Activated CD4-positive, CD25-positive, alpha-beta regulatory T cell (primary cell): Measurements from ENCODE around the gene SPAG7.

ENCODE experiments used
- DNase-seq, 4 experiments: peaks; one replicate each; lab custom pipeline; 2025; lab: John Stamatoyannopoulos, UW

SPAG7 gene

DNA sequence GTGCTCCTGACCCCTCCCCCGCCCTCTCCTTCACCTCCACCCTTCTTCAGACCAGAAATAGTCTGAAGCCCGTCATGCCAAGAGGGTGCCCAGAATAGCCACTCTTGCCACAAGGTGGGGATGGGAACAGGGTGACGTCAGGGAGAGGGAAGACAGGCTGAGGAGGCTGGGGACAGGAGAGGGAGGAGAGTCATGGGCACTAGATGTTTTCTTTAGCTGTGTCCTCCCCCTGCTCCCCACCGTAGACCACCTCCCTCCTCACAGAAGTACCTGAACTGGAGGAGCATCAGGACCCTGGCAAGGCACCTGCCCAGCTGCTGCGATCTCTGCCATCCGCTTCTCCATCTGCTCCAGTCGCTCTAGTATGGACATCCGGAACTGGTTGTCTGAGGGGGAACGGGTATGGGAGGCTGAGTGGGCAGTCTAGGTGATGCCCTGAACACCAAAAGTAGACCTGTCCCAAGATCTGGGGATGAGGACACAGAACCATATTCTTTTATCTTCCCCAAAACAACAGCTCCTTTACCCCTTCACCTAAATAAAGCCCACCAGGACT lies 6.6 kb upstream of the SPAG7 start:
- DNase-seq, result no peak

- no peak for DNase-seq
Measured at GRCh38 chr17:4973256-4974114, 5.9 kb upstream of the SPAG7 start.

GRCh38 chr17:4972752-4973151 lies 5.1 kb upstream of the SPAG7 start:
- no peak for DNase-seq

- DNase-seq, result no peak
Measured at GRCh38 chr17:4972322-4972721, 4.7 kb upstream of the SPAG7 start.

DNA sequence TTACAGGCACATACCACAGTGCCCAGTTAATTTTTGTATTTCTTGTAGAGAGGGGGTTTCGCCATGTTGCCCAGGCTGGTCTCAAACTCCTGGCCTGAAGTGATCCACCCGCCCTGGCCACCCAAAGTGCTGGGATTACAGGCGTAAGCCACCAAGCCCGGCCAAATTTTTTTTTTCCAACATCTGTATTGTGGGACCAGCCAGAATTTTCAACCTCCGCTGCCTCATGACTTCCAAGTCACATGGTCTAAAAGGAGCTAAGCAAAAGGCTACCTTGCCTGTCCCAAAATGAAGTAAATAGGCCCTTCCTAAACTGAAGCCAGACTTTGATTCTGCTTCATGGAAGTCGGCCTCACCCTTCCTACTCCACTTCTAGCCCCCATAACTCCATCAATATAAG lies 4.2 kb upstream of the SPAG7 start:
- DNase-seq, result no peak

GRCh38 chr17:4970273-4970672 lies 2.7 kb upstream of the SPAG7 start:
- DNase-seq, result no peak

DNA sequence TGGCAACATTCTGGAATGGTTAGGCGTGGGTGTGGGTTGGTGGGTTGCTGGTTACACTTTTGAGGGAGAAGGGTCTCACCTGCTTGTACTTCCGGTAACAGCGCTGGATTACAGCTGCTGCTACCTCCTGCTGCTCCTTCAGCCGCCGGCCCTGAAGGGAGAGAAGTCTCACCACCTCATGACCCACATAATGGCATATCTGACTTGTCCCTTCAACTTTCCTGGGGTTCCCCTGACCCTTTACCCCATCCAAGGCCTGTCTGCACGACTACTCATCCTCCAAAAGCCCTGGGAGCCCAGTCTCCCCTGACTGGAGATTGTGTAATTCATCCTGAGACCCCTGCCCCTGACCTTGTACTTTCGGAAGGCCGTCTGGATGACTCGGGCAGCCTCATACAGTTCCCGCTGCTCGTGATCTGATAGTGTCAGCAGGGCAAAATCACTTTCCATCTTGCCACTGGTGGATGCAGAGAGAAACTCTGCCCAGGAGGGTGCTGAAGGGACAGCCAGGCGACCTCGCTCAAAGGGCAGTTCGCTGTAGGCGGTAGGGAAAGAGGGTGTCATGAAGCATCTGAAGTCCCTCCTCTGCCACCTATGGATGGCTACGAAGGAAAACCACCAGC lies 2.0 kb upstream of the SPAG7 start:
- DNase-seq, result no peak

DNA sequence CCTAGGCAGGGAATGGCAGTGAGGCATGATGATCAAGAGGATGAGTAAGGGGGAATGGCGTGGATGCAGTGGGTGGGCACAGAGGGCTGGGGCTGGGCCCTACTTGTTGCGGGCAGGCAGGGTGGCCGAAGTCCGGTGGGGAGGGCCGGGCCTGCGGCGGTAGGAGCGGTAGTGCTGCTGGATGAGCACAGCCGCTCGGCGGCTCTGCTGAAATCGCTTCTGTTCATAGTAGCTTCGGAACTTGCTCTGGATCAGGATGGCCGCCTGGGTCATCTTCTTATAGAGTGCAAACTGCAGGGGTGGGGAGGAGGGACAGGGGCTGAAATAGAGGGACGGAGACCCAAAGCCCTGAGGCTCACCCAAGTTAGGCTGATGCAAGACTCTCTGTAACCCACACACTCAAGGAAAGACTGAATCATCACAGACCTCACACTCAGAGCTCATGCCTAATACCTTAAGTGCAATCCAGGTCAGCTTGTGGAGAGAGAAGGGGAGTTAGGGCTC lies 1.5 kb upstream of the SPAG7 start:
- DNase-seq, result no peak

DNA sequence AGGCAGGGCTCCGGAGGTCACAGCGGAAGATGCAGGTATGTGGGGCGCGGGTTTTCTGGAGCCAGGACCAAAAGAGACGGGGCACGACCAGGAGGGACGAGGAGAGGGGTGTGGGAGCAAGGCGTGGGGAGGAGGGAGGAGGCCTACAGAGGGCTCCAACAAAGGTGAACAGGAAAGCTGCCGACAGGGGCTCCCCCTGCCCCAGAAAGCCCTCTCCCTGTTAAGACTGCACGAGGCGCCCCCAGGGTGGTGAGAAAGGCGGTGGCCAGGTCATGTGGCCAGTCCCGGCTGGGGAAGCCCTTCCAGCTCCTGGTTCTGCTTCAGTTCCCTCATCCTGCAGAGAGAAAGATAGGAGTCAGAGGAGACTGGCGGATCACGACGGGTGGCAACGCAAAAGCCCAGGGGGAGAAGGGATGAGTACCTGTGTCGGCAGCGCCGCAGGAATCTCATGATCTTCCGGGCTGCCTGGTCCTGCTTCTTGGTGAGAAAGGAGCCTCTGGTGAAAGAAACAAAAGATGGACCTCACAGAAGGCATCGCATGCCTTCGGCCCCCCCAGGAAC lies 949 bp upstream of the SPAG7 start:
- DNase-seq, result no peak

DNA sequence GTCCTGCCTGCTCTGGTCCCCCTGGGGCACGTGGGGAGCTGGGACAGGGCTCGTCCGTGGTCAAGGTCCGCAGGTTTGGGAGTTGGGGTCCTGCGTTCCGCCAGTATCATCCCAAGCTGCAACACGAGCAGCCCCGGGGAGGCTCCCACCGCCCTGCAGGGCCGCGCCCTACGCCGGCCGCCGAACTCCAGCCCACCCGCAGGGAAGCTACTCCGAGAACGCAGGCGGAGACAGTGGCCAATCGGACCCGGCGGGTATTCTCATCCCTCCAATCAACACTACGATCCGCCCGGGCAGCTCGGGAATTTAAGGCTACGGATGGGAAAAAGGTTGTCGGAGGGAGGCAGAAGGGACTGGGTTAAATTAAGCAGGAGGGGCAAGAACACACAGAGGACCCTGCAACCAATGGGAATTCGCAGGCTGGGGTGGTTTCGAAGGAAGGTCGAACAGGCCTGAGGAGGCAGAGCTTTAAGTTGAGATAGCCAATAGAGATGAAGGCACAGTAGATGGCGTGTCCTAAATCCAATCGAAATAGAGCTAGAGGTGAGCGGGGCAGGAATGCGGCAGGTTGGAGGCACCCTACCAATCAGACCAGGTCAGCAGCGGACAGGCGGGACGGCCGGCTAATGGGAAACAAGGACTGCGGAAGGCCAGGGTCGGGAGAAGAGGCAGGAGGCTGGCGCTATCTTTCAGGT lies 626 bp downstream of the SPAG7 start:
- peak; percentile 82 to 89 (median 84) for DNase-seq

DNA sequence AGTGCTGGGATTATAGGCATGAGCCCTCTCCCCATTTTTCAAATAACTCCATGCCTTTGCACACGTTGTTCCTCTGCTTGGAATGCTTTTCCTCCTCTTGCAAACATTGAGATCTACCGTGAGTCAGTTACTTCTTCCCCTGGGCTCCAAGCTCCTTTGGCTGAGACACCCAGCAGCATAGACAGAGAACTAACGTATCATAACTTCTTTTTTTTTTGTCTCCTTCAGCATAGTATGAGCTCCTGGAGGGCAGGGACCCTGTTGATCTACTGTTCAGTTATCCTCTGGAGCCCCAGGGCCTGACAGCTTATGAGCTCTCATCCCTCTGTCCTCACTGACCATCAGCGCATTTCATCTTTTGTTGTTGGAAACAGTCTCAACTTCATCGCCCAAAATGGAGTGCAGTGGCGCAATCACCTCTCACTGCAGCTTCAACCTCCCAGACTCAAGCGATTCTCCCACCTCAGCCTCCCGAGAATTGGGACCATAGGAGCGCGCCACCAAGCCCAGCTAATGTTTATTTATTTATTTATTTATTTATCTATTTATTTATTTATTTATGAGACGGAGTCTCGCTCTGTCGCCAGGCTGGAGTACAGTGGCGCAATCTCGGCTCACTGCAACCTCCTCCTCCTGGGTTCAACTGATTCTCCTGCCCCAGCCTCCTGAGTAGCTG lies 2.2 kb downstream of the SPAG7 start:
- DNase-seq, result no peak

GRCh38 chr17:4960279-4960922 lies 7.2 kb downstream of the SPAG7 start:
- no peak for DNase-seq

DNA sequence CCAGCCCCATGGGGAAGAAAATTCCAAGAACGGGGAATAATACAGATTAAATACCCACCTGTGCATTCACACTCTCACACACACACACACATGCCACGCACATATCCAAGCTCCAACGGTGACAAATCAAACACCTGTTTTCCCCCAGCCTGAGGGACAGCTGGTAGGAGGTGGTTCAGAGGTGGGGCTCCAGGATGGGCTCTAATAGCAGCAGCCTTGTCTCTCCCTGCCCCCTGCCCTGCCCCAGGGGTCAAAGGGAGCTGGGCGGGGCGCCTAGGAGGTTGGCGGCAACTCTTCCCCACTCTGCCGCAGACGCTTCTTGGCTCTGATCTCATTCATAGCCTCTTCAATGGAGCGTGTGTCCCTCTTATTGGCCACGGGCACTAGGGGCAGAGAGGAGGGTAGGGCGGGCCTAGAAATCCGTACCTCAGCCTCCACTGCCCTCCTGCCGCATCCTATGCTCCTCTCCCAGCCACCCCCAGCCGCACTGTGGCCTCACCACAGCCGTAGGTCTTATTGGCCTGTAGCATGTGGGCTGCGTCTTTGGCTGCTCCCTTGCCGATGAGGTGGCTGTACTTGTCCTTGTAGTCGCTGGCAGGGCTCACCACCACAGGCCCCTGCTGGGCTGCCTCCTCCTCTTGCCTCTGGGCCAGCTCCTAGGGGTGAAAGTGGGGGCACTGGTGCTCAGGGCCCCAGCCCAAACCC lies 8.2 kb downstream of the SPAG7 start:
- no peak for DNase-seq

DNA sequence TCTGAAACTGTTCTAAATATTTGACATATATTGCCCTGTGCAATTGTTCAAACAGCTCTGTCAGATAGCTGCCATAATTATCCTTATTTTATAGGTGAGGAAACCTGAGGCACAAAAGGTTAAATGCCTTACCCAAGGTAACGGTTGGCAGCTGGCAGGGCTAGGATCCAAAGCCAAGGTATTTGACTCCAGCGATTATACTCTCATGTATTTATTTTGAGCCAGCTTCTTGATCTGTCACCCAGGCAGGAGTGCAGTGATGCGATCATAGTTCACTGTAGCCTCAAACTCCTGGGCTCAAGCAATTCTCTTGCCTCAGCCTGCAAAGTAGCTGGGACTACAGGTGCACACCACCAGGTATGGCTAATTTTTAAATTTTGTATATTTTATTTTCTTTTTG lies 9.5 kb downstream of the SPAG7 start:
- DNase-seq, result no peak

DNA sequence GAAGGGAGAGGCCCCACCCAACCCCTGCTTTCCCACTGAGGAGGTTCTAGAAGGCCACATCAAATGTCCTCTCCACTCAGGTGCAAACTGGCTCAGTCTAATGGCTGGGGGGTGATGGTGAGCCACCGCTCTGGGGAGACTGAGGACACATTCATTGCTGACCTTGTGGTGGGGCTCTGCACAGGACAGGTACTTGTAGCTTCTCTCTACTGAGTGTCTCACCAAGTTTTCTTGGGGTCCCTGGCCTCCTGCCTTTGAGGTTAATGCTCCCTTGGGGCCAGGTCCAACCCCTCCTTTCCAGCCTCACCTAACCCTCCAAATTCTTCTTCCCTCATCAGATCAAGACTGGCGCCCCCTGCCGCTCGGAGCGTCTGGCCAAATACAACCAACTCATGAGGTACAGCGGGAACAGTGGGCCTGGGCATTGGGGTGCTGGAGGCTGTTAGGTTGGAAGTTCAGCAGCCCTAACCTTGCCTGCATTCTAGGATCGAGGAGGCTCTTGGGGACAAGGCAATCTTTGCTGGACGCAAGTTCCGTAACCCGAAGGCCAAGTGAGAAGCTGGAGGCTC lies 11.0 kb downstream of the SPAG7 start:
- no peak for DNase-seq

GRCh38 chr17:4955091-4955490 lies 12.5 kb downstream of the SPAG7 start:
- DNase-seq, result no peak

- DNase-seq, result no peak
Measured at GRCh38 chr17:4953451-4953961, 14.1 kb downstream of the SPAG7 start.

- DNase-seq, result no peak
Measured at GRCh38 chr17:4951486-4951885, 16.1 kb downstream of the SPAG7 start.

DNA sequence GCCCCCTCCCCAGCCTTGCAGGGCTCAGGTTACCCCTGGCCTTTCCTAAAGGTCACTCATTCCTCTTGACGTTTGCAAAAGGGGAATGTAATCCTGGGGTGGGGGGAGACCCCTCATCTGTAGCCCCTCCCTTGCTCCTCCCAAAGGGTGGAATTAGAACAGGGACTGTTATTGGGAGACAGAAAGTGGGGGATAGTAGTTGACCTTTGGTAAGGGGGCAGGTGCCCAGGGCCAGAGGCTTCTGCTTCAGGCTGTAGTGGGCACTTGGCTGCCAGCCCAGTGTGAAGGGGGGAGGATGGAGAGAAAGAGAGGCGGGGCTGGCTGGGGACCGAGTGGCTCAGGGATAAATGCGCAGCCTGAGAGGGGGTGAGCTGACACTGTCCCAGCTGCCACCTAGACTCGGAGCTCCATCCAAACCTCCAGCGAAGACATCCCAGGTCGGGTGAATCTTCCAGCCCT lies 16.8 kb downstream of the SPAG7 start, which contains the start of gene ENO3:
Gene ENO3 (plus strand): TSS at position 374 of the 459 bp plus-strand sequence. CDS start 711 bp downstream, outside the sequence.
- DNase-seq, result no peak
